ENCODE data around the gene ASAP2.

ASAP2 gene

GRCh38 chr2:9430316-9431293, 224.0 kb downstream of the ASAP2 start:
- no peak for DNase-seq (ENCODE audit: low spot score)

- DNase-seq (ENCODE audit: low spot score), result no peak
Measured at GRCh38 chr2:9434489-9434888, 227.9 kb downstream of the ASAP2 start.

GRCh38 chr2:9439536-9439935, 232.9 kb downstream of the ASAP2 start:
- no peak for DNase-seq (ENCODE audit: low spot score)

GRCh38 chr2:9440058-9440727, 233.6 kb downstream of the ASAP2 start:
- no peak for DNase-seq (ENCODE audit: low spot score)

GRCh38 chr2:9441556-9441955, 234.9 kb downstream of the ASAP2 start:
- no peak for DNase-seq (ENCODE audit: low spot score)

GRCh38 chr2:9443526-9443925, 236.9 kb downstream of the ASAP2 start:
- DNase-seq (ENCODE audit: low spot score), result no peak

- no peak for DNase-seq (ENCODE audit: low spot score)
Measured at GRCh38 chr2:9445089-9445488, 238.5 kb downstream of the ASAP2 start.

- DNase-seq (ENCODE audit: low spot score), result no peak
Measured at GRCh38 chr2:9451231-9451630, 244.6 kb downstream of the ASAP2 start.
